CD4-positive, alpha-beta T cell treated with Interleukin-4 for 4 hours (primary cell): ENCODE results near the gene LRFN3.
"Not testable (repeated sequence)": the region's sequence is repeated elsewhere in the genome, so short reads cannot be mapped to it uniquely, and the experiment has no call there.

ENCODE experiments used
- DNase-seq: peaks from one replicate; pipeline ENCODE4 v3.0.0-alpha.2; 2020

LRFN3 gene

DNA sequence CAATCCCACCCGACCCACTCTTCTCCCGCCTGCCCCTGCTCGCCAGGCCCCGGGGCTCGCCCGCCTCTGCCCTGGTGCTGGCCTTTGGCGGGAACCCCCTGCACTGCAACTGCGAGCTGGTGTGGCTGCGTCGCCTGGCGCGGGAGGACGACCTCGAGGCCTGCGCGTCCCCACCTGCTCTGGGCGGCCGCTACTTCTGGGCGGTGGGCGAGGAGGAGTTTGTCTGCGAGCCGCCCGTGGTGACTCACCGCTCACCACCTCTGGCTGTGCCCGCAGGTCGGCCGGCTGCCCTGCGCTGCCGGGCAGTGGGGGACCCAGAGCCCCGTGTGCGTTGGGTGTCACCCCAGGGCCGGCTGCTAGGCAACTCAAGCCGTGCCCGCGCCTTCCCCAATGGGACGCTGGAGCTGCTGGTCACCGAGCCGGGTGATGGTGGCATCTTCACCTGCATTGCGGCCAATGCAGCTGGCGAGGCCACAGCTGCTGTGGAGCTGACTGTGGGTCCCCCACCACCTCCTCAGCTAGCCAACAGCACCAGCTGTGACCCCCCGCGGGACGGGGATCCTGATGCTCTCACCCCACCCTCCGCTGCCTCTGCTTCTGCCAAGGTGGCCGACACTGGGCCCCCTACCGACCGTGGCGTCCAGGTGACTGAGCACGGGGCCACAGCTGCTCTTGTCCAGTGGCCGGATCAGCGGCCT lies 4.1 kb downstream of the LRFN3 start:
- no peak for DNase-seq

DNA sequence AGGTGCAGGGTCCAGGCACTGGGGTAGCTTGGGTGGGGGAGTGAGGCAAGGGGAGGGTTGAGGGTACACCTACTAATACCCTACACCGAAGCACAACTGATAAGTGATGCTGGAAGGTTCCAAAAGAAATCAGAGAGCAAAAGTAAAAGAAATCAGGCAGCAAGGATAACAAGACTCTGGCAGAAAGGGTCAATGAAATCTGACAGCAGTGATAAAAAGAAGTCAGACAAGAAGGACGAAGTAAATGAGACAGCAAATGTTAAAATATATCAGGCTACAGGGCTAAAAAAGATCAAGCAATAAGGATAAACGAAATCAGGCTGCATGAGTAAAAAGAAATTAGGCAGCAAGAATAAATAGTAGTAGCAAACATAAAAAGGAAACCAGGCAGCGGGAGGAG lies 4.7 kb downstream of the LRFN3 start:
- DNase-seq = no peak

DNA sequence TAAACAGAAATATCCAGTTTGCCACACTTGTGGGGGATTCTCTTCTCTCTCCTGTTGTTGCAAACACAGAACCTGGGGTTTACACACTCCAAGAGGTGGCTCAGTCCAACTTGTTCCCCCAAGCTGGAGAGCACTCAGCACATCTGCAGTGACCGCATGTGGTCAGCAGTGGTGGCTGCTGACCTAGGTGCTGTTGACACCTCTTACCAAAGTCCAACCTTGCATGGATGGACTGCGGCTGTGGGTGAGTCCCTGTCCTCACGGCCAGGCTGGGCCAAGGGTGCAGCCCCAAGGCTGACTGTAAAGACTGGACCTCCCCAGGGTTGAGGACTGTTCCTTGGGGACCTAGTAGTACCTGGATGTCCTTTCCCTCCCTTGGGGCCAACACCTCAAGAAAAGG lies 6.1 kb downstream of the LRFN3 start:
- no peak for DNase-seq

DNA sequence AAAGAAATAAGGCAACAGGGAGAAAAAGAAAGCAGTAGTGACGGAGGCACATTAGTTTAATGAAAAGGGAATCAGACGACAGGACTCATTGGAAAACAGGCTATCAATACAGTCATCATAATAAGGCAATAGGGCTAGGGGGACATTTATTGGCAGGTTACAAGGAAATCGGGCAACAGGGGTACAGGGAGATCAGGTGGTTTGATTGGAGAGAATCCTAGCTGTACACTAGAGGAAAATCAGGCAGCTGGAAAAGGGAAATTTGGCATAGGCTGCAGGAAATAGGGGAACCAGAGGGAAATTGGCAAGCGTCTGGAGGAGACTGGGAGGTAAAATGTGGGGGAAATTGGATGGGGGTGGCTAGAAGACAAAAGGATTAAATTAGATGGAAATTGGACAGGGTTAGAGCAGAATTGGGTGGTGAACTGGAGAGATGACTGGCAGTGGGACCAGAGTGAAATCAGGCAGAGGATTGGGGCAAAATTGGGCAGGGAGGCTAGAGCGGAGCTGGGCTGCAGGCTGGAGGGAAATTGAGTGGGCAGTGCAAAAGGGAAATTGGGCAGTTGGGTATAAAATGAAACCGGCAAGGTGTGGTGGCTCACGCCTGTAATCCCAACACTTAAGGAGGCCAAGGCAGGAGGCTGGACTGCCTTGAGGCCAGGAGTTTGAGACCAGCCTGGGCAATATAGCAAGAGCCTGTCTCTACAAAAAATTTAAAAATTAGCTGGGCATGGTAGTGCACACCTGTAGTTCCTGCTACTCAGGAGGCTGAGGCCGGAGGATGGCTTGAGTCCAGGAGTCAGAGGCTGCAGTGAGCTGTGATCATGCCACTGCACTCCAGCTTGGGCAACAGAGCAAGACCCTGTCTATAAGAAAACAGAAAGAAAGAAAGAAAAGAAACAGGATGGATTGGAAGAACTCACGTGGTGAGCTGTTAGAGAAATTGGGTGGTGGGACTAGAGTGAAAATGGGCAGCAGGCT lies 7.4 kb downstream of the LRFN3 start:
- no peak for DNase-seq

DNA sequence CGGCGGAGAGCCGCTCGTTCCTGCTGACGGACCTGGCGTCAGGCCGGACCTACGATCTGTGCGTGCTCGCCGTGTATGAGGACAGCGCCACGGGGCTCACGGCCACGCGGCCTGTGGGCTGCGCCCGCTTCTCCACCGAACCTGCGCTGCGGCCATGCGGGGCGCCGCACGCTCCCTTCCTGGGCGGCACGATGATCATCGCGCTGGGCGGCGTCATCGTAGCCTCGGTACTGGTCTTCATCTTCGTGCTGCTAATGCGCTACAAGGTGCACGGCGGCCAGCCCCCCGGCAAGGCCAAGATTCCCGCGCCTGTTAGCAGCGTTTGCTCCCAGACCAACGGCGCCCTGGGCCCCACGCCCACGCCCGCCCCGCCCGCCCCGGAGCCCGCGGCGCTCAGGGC lies 8.4 kb downstream of the LRFN3 start:
- no peak for DNase-seq

DNA sequence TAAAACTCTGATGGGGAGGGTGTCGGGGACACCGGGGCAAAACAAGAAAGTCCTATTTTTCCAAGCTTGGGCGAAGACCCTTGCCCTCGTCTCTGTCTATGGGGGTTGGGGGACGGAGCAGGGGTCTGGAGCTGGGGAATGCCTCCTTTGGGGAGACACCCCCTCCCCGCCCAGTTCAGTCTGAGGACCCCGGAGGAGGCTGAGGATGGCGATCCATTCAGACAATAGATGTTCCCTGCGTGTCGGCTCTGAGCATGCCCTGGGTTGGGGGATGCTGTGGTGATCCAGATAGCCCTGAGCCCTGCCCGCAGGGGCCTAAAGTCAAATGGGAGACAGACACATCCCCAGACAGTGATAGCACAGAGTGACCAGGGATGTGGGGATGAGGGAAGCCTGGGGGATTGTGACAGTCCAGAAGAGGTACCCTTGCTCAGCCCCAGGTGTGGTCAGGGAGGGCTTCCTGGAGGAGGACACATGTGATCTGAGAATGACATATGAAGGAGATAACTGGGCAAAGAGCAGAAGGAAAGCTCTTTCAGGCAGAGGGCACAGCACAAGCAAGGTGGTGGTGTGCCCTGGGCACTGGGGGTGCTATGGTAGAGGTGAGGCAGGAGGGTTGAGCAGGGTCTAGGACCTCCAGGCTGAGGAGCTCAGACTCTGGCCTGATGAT lies 9.1 kb downstream of the LRFN3 start:
- no peak for DNase-seq

DNA sequence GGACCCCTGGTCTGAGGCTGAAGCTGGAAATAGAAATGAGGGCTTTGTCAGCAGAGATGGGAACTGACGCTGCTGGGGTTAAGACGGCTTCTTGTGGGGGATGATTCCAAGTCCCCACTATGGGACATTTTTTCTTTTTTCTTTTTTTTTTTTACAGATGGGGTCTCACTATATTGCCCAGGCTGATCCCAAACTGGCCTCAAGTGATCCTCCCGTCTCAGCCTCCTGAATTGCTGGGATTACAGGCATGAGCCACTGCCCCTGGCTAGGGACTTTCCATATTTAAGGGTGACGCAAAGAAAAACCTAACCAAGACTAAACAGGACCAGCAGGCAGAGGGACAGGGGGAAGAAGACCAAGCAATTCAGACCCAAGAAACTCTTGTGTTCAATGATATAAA lies 10.0 kb downstream of the LRFN3 start:
- no peak for DNase-seq

DNA sequence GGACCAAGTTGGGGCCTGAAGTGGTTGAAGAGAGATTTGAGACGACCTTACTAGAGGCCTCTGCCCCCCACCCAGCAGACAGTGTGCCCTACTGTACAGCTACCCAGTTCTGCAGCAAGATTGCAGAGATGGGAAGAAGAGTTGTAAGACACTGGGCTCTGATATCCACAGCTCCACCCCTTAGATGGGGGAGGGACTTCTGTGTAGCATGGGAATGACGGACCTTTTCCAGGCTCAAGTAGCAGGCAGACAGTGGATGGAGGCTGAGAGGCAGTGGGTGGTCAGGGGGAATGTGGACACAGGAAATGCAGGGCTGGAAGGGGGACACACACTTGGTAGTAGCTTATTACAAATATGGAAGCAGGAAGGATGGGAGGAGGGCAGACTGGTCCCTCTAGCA lies 13.0 kb downstream of the LRFN3 start:
- no peak for DNase-seq

DNA sequence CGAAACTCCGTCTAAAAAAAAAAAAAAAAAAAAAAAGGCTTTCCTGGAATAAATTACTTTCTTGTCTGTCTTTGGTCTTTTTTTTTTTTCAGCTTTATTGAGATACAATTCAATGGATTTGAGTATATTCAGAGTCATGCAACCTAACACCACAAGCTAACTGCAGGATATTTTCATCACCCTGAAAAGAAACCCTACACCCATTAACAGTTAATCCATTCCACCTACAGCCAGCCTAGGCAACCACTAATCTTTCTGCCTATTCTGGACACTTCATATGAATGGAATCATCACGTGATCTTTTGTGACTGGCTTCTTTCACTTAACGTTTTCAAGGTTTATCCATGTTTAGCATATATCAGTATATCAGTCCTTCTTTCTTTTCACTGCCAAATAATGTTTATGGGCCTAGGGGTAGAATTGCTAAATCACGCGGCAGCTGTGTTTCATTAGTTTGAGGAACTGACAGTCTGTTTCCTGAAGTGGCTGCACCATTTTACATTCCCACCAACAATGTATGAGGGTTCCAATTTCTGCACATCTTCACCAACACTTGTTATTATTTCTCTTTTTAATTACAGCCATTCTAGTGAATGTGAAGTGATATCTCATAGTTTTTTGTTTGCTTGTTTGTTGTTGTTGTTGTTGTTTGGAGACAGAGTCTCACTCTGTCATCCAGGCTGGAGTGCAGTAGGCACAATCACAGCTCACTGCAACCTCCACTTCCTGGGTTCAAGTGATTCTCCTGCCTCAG lies 19.9 kb downstream of the LRFN3 start:
- DNase-seq = no peak

DNA sequence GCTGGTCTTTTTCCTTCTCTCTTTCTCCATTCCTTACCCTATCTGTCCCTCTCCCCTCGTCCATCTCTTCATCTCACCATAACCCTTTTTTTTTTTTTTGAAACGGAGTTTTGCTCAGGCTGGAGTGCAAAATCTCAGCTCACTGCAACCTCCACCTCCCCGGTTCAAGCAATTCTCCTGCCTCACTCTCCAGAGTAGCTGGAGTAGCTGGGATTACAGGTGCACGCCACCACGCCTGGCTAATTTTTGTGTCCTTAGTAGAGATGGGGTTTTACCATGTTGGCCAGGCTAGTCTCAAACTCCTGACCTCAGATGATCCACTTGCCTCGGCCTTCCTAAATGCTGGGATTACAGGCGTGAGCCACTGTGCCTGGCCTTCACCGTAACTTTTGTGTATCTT lies 21.2 kb downstream of the LRFN3 start:
- DNase-seq = not testable (repeated sequence)

DNA sequence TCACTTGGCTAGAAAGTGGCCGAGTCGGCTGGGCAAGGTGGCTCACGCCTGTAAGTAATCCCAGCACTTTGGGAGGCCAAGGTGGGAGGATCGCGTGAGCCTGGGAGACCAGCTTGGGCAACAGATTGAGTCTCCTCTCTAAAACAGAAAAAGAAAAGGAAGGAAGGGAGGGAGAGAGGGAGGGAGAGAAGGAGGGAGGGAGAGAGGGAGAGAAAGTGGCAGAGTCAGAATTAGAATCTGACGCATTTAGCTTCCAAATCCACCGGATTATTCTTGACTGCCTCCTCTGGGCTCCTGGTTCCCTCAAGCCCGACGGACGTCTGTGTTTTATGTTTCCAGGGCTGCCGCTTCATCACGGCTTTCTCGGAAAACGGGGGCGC lies 22.5 kb downstream of the LRFN3 start:
- no peak for DNase-seq

DNA sequence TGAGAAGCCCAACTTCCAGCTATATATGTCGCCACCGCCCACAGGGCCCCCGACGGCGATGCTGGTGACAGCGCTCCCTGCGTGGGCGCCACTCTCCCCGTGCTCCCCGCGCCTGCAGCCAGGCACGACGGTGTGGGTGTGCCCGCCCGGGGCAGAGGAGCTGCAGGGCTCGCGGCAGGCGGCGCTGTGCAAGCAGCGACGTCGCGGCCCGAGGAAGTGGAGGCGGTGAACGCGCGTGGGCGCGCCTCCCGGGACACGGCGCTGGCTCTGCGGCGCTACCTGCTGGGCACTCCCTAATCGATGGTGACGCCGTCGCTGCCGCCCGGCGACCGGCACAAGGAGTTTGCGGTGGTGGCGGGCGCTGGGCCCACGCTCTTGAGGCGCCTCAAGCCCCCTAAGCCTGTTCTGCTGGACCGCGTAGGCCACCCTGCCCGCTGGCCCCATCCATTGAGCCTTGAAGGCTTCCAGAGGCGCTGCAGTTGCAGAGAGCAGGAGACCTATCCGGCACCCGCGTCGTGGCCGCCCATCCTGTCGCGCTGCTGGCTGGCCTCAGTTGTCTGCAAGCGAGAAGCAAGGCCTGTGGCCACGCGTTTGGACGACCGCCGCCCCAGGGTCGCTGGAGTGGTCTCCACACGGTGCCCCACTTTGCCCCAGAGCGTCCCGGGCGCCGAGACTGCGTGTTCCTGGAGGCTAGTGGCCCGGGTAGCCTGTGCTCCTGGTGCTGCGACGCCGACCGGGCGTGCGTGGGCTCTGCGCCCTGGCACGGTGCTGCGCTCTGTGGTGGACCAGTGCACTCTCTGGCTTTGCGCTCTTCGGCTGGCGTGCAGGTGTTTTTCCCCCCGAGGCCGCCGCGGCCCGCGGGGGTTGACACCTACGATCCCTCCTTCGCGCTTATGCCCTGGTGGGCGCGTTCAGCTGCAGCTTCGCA lies 23.1 kb downstream of the LRFN3 start:
- peak; percentile 85 for DNase-seq

DNA sequence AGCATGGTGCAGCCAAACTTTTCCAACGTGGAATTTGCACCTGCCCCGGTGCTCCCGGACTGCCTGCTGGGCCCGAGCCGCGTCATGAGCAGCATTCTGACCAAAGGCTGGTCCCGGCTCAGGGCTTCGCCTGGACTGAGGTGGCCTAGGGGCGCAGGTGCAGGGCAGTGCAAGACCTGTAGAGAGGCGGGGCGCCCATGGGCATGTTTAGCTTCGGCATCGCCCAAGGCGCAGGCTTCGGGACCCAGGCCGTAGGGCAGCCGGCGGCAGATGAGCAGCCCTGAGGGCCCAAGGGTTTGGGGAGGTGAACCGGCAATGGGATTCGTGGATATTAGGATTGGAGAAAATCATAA lies 23.8 kb downstream of the LRFN3 start:
- no peak for DNase-seq

DNA sequence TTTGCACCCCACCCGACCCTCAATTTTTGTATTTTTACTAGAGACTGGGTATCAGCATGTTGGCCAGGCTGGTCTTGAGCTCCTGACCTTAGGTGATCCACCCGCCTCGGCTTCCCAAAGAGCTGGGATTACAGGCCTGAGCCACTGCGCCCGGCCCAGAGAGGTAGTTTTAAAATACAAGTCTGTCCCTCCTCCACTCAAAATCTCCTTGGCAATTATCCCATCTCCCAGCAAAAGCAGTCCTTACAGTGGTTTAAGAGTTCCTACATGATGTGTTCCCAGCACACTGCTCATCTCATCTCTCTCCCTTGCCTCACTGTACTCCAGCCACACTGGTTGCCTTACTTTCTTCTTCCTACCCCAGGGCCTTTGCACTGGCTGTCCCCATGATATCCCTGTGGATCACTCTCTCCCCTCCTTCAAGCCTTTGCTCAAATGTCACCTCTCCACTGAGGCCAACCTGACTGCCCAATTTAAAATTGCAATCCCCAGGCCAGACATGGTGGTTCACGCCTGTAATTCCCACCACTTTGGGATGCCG lies 24.3 kb downstream of the LRFN3 start:
- no peak for DNase-seq

DNA sequence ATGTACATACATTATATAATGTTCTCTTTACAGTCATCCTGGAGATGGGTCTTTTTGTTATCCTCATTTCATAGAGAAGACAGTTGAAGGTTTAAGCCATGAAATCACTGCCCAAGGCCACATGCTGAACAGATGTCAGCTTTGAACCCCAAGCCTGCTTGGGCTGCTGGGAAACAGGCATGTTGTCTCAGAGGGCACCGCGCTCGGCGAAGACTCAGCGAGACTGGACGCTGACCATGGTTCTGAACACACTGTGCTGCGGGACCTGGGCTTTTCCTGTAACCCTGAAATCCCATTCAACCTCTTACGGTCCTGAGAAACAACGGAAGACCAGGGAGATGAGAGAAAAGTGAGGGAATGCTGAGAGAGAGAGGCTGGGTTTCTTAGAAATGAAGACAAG lies 27.3 kb downstream of the LRFN3 start:
- DNase-seq = no peak

DNA sequence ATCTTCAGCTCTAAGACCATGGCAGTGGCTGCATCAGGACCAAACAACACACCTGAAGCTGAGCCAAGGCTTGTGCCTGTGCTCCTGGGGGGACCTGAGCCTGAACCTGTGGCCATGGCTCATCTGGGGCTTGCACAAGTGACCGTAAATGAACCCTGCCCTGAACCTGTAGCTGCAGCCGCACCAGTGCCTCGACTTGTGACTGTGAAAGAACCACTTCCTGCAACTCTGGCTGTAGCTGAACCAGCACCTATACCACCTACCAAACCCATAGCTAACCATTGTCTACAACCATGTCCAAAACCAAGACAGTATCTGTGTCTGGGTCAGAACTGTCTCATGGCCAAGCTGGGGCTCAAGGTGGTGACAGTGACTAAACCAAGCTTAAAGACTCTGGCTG lies 30.6 kb downstream of the LRFN3 start:
- DNase-seq = no peak

DNA sequence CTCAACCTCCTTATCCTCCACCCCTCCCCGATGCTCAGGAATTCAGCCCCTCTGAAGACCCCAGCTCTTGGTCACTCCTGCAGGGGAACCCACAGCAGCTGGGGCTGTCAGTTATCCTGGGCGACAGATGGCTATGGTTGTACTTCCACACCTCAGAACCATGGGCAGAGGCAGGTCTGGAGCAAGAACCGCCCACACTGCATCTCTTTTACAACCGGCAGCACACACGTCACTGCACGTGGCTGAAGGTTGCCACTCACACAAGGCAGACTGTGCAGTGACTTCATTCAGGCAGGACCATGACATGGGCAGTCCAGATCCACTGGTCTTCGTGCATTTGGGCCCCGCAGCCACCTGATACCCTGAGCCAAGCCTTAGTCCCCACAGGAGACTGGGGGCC lies 37.3 kb downstream of the LRFN3 start:
- DNase-seq = no peak

DNA sequence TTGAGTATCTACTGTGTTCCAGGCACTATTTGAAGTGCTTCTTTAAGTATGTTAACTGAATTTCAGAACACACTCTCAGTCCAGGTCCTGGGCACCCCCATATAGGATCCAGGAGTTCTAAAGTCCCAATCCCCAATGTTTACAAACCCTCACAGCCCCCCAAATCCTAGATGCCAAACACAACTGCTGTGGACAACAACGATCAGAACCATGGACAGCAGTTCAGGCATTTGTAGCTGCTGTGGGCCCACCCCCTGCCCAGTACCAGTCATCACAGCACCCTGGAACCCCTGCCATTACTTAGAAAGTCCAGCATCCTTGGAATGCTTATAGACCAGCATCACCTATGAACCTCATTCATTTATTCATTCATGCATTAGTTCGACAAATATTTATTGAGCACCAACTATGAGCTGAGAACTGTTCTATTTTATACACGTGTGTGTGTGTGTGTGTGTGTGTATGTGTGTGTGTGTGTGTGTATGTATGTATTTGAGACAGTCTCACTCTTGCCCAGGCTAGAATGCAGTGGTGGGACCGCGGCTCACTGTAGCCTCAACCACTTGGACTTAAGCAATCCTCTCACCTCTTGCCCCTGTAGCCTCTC lies 39.5 kb downstream of the LRFN3 start:
- no peak for DNase-seq

DNA sequence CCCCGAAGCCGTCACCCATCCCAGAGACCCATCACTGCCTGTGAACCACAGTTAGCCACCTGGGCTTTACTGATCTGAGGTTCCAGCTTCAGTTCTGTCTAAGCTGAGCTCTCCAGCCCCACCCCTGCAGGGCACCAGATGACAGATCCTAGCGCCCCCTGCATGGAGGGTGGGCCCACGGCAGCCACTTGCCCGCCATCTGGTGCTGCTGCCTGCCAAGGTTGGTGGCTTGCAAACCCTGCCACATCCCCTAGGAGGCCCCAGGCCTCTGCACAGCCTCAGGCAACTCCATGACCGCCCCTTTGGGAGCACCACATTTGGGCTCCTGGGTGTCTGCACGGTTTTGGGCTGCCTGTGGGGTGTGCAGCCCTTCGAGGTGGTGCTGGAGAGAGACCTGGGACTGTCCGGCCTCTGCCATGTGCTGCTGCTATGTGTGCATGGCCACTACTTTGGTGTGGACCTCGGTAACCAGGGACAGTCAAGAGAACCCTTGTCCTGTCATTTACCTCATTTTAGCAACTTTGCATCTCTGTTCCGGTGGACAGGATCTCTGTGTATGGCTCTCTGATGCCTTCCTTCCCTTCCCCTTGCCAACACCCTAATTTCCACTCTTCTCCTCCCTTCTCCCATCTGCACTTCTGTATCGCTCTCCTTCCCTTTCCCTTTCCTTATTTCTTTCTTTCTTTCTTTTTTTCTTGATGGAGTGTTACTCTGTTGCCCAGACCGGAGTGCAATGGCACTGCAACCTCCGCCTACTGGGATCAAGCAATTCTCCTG lies 41.5 kb downstream of the LRFN3 start:
- DNase-seq = no peak

DNA sequence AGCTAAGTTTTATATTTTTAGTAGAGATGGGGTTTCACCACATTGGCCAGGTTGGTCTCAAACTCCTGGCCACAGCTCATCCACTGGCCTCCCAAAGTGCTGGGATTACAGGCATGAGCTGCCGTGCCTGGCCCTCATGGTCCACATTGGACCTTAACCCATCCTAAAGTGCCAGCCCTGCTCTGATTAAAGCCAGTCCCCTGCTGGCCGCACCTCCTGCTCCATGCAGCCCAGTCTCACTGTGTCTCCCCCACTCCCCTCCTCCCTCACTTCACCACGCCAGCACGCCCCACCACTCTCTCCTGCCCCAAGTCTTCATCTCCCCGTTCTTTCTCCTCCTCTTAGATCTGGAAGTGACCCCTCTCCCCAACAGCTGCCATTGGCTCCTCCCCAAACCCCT lies 42.1 kb downstream of the LRFN3 start:
- no peak for DNase-seq
